ENCODE results near the gene RAD51B. TPM values are rescaled to one million over a fixed set of nuclear protein-coding genes. Genes with fewer than 3 reads are reported as not detected.
A peak's percentile ranks its signal among the peaks of the same experiment; 100 is the strongest.

Gene RAD51B
- total RNA-seq, 1 donor from 2014 or later = 28.5 TPM

- TF ChIP-seq POLR2A (IDR thresholded peaks at IDR 0.05) (no peak), CTCF (IDR thresholded peaks at IDR 0.05) (peak in 1 of 3 experiments; percentile 6)
- Histone ChIP-seq H3K27me3 (no peaks in the 10 kb centered on the region), H3K27ac (no peak overlapping the region), H3K4me1 (peaks cover 31% of the 10 kb centered on the region), H3K36me3 (no peaks in the 10 kb centered on the region), H3K4me3 (no peak overlapping the region), H3K9me3 (no peaks in the 10 kb centered on the region)
- DNase-seq (ENCODE audit: extremely low spot score in 2 of 2) = no peak
- intact Hi-C loops (cut with DNase I) = no loop called here
These were observed 956.1 kb downstream of the RAD51B start for GRCh38 chr14:68775614-68776126.

- H3K27ac ChIP-seq = no peak overlapping the region
- TF ChIP-seq CTCF (IDR thresholded peaks at IDR 0.05) (no peak), POLR2AphosphoS5 (IDR thresholded peaks at IDR 0.05; ENCODE audit: insufficient read depth in 1 of 2, low read depth in 1 of 2) (no peak), POLR2A (IDR thresholded peaks at IDR 0.05) (no peak)
- no peaks in the 10 kb centered on the region for H3K27me3 ChIP-seq
- H3K9me3 ChIP-seq = no peaks in the 10 kb centered on the region
- peaks cover 51% of the 10 kb centered on the region for H3K4me1 ChIP-seq
- no peak overlapping the region for H3K4me3 ChIP-seq
- peak; percentile 7 to 69 for DNase-seq (ENCODE audit: extremely low spot score in 2 of 2)
- H3K36me3 ChIP-seq = no peaks in the 10 kb centered on the region
- intact Hi-C loops (cut with DNase I) = no loop called here
These were observed 958.1 kb downstream of the RAD51B start for GRCh38 chr14:68777644-68778043.

Small RNA genes within 50 kb of the gene (small RNA-seq; reads per million reads assigned to genes)
- gene RN7SL108P (not detected), gene RN7SL706P (not detected), gene RNU6-921P (not detected)

Other genes starting within 250 kb of the RAD51B start
- gene PIGH, start 219.5 kb upstream of the RAD51B start, total RNA-seq = 24.1 TPM
- gene ARG2, start 199.9 kb upstream of the RAD51B start, total RNA-seq = 14.2 TPM
- 62.1 TPM for gene VTI1B, start 145.1 kb upstream of the RAD51B start, total RNA-seq
- gene RDH11, start 124.0 kb upstream of the RAD51B start, total RNA-seq = 44.0 TPM
- 15.0 TPM for gene RDH12, start 117.9 kb upstream of the RAD51B start, total RNA-seq
- gene ZFYVE26, start 3.2 kb upstream of the RAD51B start, total RNA-seq = 30.2 TPM

Data from vagina (tissue), 2 donors.